Stimulated activated CD4-positive, alpha-beta T cell treated with anti-CD3 and anti-CD28 coated beads, TNF-alpha, amount 100 ng/mL, for 1 hour (primary cell): ENCODE results near the gene IL10RB.

ENCODE experiments used
- DNase-seq, 3 donors: peaks; one replicate each; pipeline ENCODE4 v3.0.0-alpha.2; 2020; ENCODE audit warnings: low read depth in 3 of 3, low spot score in 1 of 3

Gene IL10RB

GRCh38 chr21:33327326-33327725 lies 61.2 kb downstream of the IL10RB start:
- no peak for DNase-seq

DNA sequence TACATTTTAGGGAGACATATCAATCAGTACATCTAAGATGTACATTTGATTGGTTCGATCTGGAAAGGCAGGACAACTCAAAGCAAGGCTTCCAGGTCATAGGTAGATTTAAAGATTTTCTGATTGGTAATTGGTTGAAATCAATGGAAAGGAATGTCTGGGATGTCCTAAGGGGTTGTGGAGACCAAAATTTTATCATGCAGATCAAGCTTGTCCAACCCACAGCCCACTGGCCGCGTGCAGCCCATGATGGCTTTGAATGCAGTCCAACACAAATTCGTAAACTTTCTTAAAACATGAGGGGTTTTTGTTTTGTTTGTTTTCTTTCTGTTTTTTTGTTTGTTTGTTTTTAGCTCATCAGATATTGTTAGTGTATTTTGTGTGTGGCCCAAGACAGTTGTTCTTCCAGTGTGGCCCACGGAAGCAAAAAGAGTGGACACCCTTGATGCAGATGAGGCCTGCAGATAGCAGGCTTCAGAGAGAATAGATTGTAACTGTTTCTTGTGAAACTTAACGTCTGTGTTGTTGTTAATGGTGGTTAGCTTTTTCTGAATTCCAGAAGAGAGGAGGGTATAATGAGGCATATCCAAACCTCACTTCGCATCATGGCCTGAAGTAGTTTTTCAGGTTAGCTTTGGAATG lies 61.7 kb downstream of the IL10RB start:
- DNase-seq, result no peak

DNA sequence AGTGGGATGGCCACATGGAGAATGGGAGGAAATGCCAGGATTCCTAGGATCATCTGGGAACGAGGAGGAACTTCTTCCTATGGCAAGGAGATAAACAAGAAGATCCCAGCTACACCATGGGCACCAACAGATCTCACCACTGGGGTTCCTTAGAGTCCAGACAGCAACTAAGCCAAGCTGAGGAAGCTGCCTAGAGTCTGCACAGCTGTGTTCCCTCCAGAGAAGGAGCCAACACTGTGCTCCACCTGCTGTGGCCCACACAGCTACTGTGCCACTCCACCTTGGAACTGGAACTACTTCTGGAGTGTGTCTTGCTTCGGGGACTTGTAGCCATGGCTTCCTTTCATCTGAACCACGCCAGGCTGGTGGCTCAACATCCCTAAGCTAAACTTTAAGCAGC lies 64.6 kb downstream of the IL10RB start:
- no peak for DNase-seq

GRCh38 chr21:33332143-33332542 lies 66.0 kb downstream of the IL10RB start:
- DNase-seq, result no peak

GRCh38 chr21:33334191-33334590 lies 68.0 kb downstream of the IL10RB start:
- no peak for DNase-seq

DNA sequence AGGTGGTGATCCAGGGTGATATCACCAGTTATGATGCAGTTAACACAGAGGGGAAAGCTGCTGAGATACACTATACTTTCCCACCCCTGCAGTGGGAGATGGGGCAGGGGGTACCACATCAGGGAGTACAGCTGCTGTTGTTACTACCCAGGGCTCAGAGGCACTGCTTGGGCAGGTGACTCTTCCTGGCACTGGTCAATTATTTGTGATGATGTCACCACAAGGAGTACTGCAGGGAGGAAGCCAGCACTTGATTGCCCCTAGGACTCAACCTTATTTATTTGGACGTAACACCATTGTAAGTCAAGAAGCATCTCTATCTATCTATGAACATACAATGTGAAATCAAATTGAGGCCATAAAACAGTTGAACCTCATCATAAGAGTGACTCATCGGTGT lies 68.7 kb downstream of the IL10RB start:
- DNase-seq, result no peak

DNA sequence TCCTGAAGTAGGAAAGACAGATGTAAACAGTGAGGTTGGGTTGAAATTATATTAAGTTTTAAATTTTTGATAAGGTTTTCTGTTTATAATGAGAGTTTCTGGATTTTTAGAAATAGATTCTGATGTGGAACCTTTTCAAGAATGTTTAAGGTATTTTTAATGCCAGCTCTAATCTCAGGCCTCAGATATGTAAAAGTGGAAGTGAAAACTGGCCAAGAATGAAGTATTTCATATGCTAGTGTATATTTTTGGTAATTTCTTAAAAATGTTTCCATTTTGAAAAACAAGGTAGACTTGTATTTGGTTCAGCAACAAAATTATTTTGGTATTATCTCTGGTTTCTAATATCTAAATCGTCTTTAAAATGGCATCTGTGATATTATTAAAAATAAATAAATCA lies 73.0 kb downstream of the IL10RB start:
- no peak for DNase-seq

DNA sequence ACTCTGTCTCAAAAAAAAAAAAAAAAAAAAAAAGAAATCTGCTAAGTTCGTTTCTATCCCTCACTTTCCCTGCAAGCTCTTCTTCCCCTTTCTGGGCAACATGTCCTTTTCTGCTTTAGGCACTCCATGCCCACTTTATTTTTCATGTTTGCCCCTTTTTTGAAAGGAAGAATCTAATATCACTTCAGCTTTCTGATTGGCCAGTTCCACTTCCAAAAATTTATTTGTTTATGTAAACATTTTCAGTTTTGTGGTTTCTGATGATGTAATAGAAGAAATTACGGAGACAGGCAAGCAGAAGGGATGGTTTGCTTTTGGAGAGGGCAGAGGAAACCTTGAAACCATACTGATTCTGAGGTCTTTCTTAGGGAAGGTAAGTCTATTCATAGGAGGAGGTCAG lies 73.8 kb downstream of the IL10RB start:
- no peak for DNase-seq

- no peak for DNase-seq
These were observed 79.6 kb downstream of the IL10RB start for GRCh38 chr21:33345751-33346238.
